ENCODE results near the gene OAS1.
A peak's percentile ranks its signal among the peaks of the same experiment; 100 is the strongest.
"Not testable (repeated sequence)": the region's sequence is repeated elsewhere in the genome, so short reads cannot be mapped to it uniquely, and the experiment has no call there.

Gene OAS1

GRCh38 chr12:112900298-112901145 lies 6.2 kb upstream of the OAS1 start:
- DNase-seq (ENCODE audit: low spot score) = peak; percentile 76

DNA sequence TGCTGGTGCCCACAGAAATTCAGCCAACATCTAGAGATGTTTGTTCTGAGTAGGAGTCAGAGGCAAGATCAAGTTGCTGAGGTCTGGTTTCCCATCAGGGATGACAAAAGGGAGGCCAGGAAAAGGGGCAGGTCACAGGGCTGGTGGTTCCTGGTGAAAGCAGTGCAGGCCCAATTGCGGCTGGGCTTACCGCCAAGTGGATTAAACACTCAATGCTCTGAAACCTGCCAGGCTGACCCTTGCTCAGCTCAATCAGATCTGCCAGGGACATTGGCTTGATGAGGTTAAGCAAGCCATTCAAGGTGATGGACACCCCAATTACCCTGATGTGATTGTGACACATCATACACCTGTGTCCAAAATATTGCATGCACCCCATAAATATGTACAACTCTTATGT lies 5.5 kb upstream of the OAS1 start:
- DNase-seq (ENCODE audit: low spot score) = no peak

DNA sequence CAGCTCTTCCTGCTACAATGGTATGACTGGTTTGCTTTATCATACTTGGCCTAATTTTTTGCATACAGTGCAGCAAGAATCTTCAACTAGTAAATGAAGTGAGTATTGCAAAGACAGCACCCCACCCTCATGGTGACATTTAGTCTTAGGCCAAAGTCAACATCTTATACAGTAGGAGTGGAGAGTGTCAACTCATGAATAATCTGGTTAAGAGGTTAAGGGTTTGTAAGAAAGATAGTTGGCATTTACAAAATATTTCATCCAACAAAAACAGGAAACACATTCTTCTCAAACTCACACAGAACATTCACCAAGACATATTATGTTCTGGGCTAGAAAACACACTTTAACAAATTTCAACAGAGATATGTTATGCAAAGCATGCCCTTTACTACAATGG lies 2.2 kb upstream of the OAS1 start:
- no peak for DNase-seq (ENCODE audit: low spot score)

- DNase-seq (ENCODE audit: low spot score) = no peak
Measured at GRCh38 chr12:112905451-112906089, 1.2 kb upstream of the OAS1 start.

DNA sequence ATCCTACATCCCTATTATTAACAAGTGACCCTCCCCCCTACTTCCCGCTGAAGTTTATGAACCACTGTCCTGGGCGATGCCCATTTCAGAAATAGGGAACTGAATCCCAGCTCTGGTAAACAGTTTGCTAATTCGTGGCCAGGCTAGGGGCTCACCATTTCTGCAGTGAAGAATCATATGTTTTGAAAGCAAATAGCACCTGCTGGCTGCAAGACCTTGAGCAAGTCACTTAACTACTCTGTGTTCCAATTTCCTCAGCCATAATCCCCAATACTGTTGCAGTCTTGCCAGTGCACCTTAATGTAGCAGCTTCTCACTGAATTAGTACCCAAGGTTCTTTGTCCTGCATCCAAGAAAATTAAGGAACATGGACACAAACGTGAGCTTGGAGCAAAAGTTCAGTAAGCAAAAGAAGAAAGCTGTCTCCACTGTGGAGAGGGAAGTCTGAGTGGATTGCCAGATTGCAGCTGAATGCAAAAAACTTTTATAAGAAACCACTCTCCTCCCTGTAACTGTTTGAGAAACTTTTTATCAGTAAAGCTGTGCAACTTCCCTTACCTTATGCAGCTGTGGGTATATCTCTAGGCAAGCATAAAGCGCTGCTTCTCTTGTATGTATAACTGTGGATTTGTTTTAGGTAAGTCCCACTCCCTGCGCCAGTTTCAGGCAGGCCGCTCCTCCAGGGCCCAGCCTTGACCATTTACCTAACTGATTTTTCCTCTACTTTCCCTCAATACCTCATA lies 824 bp downstream of the OAS1 start:
- DNase-seq (ENCODE audit: low spot score) = peak; percentile 79

DNA sequence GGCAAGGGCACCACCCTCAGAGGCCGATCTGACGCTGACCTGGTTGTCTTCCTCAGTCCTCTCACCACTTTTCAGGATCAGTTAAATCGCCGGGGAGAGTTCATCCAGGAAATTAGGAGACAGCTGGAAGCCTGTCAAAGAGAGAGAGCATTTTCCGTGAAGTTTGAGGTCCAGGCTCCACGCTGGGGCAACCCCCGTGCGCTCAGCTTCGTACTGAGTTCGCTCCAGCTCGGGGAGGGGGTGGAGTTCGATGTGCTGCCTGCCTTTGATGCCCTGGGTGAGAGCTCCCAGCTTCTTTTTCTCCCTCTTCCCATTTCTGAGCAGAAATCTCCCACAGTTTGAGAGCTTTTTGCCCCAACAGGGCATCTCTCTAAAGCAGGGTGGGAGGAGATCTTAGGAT lies 1.8 kb downstream of the OAS1 start:
- no peak for DNase-seq (ENCODE audit: low spot score)

DNA sequence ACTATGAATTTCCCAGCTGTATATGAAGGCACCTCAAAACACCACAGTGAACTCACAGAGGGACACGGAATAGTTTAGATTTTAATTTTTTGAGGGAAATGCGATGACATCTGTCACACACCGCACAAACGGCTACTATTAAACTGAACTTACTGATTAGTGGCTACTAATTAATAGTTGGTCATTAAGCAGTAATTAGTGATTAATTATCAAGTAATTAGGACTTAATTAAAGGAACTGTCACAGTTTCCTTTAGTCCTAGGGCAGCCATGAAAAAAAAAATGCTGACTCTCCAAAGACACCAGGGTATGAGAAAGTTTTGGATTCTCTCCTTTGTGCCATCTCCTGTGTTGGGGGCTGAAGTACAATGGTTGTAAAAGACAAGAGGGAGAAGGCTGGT lies 2.9 kb downstream of the OAS1 start:
- DNase-seq (ENCODE audit: low spot score) = no peak

DNA sequence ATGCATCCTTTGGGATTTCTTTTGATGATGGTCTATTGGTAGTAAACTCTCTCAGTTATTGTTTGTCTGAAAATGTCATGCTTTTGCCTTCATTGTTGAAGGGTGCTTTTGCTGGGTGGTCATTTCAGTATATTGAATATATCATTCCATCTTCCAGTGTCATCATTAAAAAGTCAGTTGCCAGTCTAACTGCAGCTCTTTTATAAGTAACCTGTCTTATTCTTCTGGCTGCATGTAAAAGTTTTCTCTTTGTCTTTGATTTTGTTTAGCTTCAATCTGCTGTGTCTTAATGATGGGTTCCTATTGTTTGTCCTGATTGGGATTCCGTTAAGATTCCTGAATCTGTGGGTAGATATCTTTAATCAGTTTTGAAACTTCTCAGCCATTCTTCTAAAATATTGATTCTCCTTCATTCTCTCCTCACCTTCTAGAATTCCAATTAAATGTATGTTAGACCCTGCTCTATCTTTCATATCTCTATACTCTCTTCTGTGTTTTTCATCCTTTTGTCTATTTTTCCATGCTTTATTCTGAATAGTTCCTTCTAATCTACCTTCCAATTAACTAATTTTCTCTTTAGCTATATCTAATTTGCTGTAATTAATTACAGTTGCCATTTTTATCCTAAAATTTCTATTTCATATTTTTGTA lies 6.4 kb downstream of the OAS1 start:
- no peak for DNase-seq (ENCODE audit: low spot score)

GRCh38 chr12:112913888-112914287 lies 7.1 kb downstream of the OAS1 start:
- DNase-seq (ENCODE audit: low spot score) = not testable (repeated sequence)

DNA sequence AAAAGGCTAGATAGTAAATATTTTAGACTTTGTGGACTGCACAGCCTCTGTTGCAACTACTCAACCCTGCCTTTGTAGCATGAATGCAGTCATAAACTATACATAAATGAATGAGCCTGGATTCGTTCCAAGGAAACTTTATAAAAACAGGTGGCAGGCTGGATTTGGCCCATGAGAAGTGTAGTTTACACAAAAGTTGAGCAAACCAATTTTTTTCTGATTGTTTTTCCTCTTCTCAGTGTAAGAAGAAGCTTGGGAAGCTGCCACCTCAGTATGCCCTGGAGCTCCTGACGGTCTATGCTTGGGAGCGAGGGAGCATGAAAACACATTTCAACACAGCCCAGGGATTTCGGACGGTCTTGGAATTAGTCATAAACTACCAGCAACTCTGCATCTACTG lies 9.5 kb downstream of the OAS1 start:
- DNase-seq (ENCODE audit: low spot score) = no peak

DNA sequence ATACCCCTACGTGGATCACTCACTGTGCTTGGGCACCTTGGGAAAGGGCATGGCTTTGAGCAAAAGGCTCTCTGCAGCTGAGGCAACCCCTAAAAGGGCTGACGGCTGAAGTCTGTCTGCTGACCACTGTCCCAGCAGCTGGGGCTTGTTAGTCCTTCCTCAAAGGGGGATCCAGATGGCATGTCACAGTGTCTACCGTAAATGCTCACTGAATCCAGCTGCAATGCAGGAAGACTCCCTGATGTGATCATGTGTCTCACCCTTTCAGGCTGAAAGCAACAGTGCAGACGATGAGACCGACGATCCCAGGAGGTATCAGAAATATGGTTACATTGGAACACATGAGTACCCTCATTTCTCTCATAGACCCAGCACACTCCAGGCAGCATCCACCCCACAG lies 12.4 kb downstream of the OAS1 start:
- no peak for DNase-seq (ENCODE audit: low spot score)

DNA sequence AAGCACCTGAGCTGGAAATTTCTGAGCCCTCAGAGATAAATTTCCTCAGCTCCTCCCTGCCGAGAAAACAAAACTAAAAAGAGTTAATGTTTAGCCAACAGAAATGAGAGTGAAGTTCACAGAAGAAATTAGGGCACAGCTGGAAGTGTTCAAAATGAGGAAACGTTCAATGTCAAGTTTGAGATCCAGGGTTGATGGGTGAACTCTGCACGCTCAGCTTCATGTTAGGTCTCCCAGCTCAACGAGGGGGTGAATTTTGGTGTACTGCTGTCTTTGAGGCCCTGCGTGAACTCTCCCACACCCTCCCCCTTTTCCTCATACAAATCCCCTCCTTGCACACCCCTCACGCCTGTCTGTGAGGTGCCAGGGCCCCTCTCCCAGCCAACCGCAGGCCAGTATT lies 18.2 kb downstream of the OAS1 start:
- DNase-seq (ENCODE audit: low spot score) = peak; percentile 28

GRCh38 chr12:112926416-112927033 lies 19.8 kb downstream of the OAS1 start:
- peak; percentile 73 for DNase-seq (ENCODE audit: low spot score)

GRCh38 chr12:112927475-112927874 lies 20.7 kb downstream of the OAS1 start:
- no peak for DNase-seq (ENCODE audit: low spot score)

DNA sequence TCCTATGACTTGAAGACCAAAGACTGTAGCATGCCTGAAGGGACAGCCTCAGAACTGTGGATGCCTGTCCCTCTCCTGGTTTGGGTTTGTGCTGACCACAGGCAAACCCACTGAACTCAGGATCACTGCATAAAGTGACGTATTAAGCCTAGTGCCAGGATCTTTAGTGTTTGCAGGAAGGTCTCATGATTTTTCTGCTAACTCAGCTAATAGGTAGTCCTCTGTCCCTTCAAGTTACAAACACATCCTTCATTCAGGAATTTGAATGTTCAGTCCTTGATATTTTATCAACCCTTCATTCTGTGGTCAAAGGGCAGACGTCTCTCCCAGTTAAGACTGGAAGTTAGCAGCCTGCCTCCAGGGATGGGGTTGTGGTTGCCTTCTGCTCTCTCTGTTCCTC lies 21.2 kb downstream of the OAS1 start:
- DNase-seq (ENCODE audit: low spot score) = no peak

GRCh38 chr12:112928978-112929377 lies 22.2 kb downstream of the OAS1 start:
- no peak for DNase-seq (ENCODE audit: low spot score)

GRCh38 chr12:112929715-112930114 lies 23.0 kb downstream of the OAS1 start:
- DNase-seq (ENCODE audit: low spot score) = no peak

DNA sequence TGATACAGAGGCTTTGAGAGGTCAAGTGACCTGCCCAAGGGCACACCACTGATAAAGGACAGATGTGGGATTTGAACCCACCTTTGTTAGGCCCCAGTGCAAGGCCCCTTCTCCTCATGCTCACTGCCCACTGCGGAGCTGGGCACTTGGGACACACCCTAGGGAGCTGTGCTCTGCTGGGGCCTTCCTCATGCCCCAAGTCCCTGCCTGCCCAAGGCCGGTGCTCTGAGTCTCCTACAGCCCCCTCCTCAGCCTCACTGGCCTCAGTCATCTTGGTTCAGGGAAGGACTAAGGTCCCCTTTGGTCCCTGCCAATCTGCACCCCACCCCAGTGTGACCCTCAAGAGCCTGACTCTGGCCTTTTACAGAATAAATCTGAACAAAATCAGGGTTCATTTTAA lies 23.6 kb downstream of the OAS1 start:
- DNase-seq (ENCODE audit: low spot score) = no peak

GRCh38 chr12:112932485-112933128 lies 25.8 kb downstream of the OAS1 start:
- no peak for DNase-seq (ENCODE audit: low spot score)

GRCh38 chr12:112933129-112933505 lies 26.4 kb downstream of the OAS1 start:
- no peak for DNase-seq (ENCODE audit: low spot score)

- no peak for DNase-seq (ENCODE audit: low spot score)
Measured at GRCh38 chr12:112936264-112936663, 29.5 kb downstream of the OAS1 start.

- DNase-seq (ENCODE audit: low spot score) = no peak
Measured at GRCh38 chr12:112936927-112937326, 30.2 kb downstream of the OAS1 start.
